ENCODE data around the gene CDK9.

Gene CDK9

GRCh38 chr9:127815512-127816361 lies 29.9 kb downstream of the CDK9 start:
- H3K4me3 ChIP-seq (ENCODE audit: low read depth, low read length) = no peak overlapping the region
- TF ChIP-seq CTCF (conservative IDR thresholded peaks at IDR 0.05; ENCODE audit: low read depth, low read length) = no peak
- DNase-seq (ENCODE audit: low read depth) = no peak

GRCh38 chr9:127816362-127816725 lies 30.5 kb downstream of the CDK9 start:
- no peak for DNase-seq (ENCODE audit: low read depth)
- no peak for TF ChIP-seq CTCF (conservative IDR thresholded peaks at IDR 0.05; ENCODE audit: low read depth, low read length)
- H3K4me3 ChIP-seq (ENCODE audit: low read depth, low read length) = no peak overlapping the region

GRCh38 chr9:127816728-127817127 lies 30.9 kb downstream of the CDK9 start:
- H3K4me3 ChIP-seq (ENCODE audit: low read depth, low read length) = no peak overlapping the region
- TF ChIP-seq CTCF (conservative IDR thresholded peaks at IDR 0.05; ENCODE audit: low read depth, low read length) = no peak
- DNase-seq (ENCODE audit: low read depth) = no peak

- no peak for DNase-seq (ENCODE audit: low read depth)
- no peak overlapping the region for H3K4me3 ChIP-seq (ENCODE audit: low read depth, low read length)
- TF ChIP-seq CTCF (conservative IDR thresholded peaks at IDR 0.05; ENCODE audit: low read depth, low read length) = no peak
Observed at GRCh38 chr9:127817881-127818434, 32.1 kb downstream of the CDK9 start.

- no peak for DNase-seq (ENCODE audit: low read depth)
- TF ChIP-seq CTCF (conservative IDR thresholded peaks at IDR 0.05; ENCODE audit: low read depth, low read length) = no peak
- H3K4me3 ChIP-seq (ENCODE audit: low read depth, low read length) = no peak overlapping the region
Observed at GRCh38 chr9:127818574-127818973, 32.7 kb downstream of the CDK9 start.

GRCh38 chr9:127822108-127822507 lies 36.3 kb downstream of the CDK9 start:
- H3K4me3 ChIP-seq (ENCODE audit: low read depth, low read length) = no peak overlapping the region
- no peak for TF ChIP-seq CTCF (conservative IDR thresholded peaks at IDR 0.05; ENCODE audit: low read depth, low read length)
- no peak for DNase-seq (ENCODE audit: low read depth)
